ENCODE measurements around the gene RPS6KA2.

The RPS6KA2 gene

GRCh38 chr6:166627033-166627874, at the start of gene RPS6KA2:
TSS of gene RPS6KA2 (minus strand) at chr6:166627251. CDS start at chr6:166627019, 232 bp downstream.
- in situ Hi-C loops (cut with MboI; ENCODE audit: low sequenced_read_pairs): no loop called here

- in situ Hi-C loops (cut with MboI; ENCODE audit: low sequenced_read_pairs): no loop called here
Observed at GRCh38 chr6:166676270-166676860, 49.3 kb upstream of the RPS6KA2 start.

GRCh38 chr6:166675736-166676135, 48.7 kb upstream of the RPS6KA2 start:
- in situ Hi-C loops (cut with MboI; ENCODE audit: low sequenced_read_pairs): no loop called here

GRCh38 chr6:166673309-166673708, 46.3 kb upstream of the RPS6KA2 start:
- in situ Hi-C loops (cut with MboI; ENCODE audit: low sequenced_read_pairs): no loop called here

GRCh38 chr6:166672624-166673206, 45.7 kb upstream of the RPS6KA2 start:
- in situ Hi-C loops (cut with MboI; ENCODE audit: low sequenced_read_pairs): no loop called here

GRCh38 chr6:166672146-166672545, 45.1 kb upstream of the RPS6KA2 start:
- in situ Hi-C loops (cut with MboI; ENCODE audit: low sequenced_read_pairs): no loop called here

- in situ Hi-C loops (cut with MboI; ENCODE audit: low sequenced_read_pairs): no loop called here
Observed at GRCh38 chr6:166671434-166672081, 44.5 kb upstream of the RPS6KA2 start.

GRCh38 chr6:166670894-166671293, 43.8 kb upstream of the RPS6KA2 start:
- in situ Hi-C loops (cut with MboI; ENCODE audit: low sequenced_read_pairs): no loop called here

GRCh38 chr6:166670013-166670412, 43.0 kb upstream of the RPS6KA2 start:
- in situ Hi-C loops (cut with MboI; ENCODE audit: low sequenced_read_pairs): no loop called here

- in situ Hi-C loops (cut with MboI; ENCODE audit: low sequenced_read_pairs): no loop called here
Observed at GRCh38 chr6:166667796-166668610, 41.0 kb upstream of the RPS6KA2 start.

- in situ Hi-C loops (cut with MboI; ENCODE audit: low sequenced_read_pairs): no loop called here
Observed at GRCh38 chr6:166664135-166664534, 37.1 kb upstream of the RPS6KA2 start.

GRCh38 chr6:166663568-166663967, 36.5 kb upstream of the RPS6KA2 start:
- in situ Hi-C loops (cut with MboI; ENCODE audit: low sequenced_read_pairs): no loop called here

GRCh38 chr6:166662690-166663089, 35.6 kb upstream of the RPS6KA2 start:
- in situ Hi-C loops (cut with MboI; ENCODE audit: low sequenced_read_pairs): no loop called here

- in situ Hi-C loops (cut with MboI; ENCODE audit: low sequenced_read_pairs): no loop called here
Observed at GRCh38 chr6:166661327-166662085, 34.5 kb upstream of the RPS6KA2 start.

GRCh38 chr6:166660157-166660688, 33.2 kb upstream of the RPS6KA2 start:
- in situ Hi-C loops (cut with MboI; ENCODE audit: low sequenced_read_pairs): no loop called here

GRCh38 chr6:166659581-166659980, 32.5 kb upstream of the RPS6KA2 start:
- in situ Hi-C loops (cut with MboI; ENCODE audit: low sequenced_read_pairs): no loop called here

- in situ Hi-C loops (cut with MboI; ENCODE audit: low sequenced_read_pairs): no loop called here
Observed at GRCh38 chr6:166658792-166659150, 31.7 kb upstream of the RPS6KA2 start.

GRCh38 chr6:166658115-166658791, 31.2 kb upstream of the RPS6KA2 start:
- in situ Hi-C loops (cut with MboI; ENCODE audit: low sequenced_read_pairs): no loop called here

- in situ Hi-C loops (cut with MboI; ENCODE audit: low sequenced_read_pairs): no loop called here
Observed at GRCh38 chr6:166657531-166657930, 30.5 kb upstream of the RPS6KA2 start.

All from hTERT RPE-1 (cell line).